SIG-M5 treated with dmso at 0.1 percent for 504 hours (cell line): ENCODE data around the gene ESPL1.

Source experiments
- DNase-seq: peaks from one replicate; lab custom pipeline; 2025; ENCODE audit not compliant: unreplicated experiment; lab: John Stamatoyannopoulos, UW

Gene ESPL1

GRCh38 chr12:53267999-53268629 lies at the start of gene ESPL1:
TSS of gene ESPL1 (plus strand) at chr12:53268299. CDS start at chr12:53268767, 468 bp downstream.
- DNase-seq, result peak; percentile 82

- no peak for DNase-seq
These were observed 49.4 kb upstream of the ESPL1 start for GRCh38 chr12:53218551-53219291.

DNA sequence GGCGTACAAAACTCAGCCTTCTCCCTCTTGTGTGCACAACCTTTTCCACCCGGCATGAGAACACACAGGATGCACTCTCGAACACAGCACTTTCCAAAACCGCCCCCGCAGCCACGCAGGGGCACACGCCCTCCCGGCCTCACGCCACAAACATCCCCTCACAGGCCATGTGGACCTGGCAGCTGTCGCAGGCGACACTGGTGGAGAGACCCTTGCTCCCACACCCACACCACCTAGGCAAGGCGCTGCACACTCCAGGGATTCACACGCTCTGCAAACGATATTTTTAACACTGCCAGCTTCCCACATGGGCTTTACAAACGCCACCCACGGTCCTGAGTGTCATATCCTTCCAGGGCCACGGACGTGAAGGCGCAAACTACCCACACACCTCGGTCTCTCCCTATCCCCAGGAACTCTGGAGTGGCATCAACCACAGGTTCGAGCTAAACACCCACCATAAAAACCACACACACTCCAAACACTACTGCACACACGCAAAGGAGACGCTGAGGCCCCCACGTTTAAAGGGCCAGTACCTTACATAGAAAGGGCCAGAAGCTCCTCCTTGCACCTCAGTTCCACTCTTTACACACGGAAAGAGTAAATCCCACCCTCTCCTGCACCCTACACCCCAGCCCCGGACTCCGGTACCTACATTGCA lies 48.7 kb upstream of the ESPL1 start:
- DNase-seq, result no peak

- peak; percentile 42 for DNase-seq
These were observed 48.0 kb upstream of the ESPL1 start for GRCh38 chr12:53219956-53220693.

DNA sequence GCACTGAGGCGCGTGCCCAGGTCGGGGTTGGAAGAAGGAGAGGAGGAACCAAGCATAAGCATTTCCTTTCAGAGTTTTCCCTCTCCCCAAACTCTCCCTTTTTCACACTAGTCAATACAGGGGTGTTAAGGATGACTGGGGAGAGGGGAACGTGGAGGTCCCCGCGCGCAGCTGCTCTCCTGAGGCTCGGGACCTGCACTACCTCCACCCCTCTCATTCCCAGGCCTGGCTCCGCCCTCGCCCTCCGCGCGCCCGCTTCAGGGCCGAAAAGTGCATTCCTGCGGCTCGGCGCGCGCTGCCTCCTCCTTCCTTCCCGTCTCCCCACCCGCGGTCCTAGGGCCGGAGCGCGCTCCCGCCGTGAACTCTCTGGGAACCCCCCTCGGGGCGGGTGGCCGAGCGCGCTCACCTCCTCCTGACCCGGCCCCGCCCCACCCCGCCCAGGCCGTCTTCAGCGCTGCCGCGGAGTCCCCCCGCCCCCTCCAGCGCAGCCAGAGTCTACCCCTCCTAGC lies 47.4 kb upstream of the ESPL1 start:
- DNase-seq, result peak; percentile 94

DNA sequence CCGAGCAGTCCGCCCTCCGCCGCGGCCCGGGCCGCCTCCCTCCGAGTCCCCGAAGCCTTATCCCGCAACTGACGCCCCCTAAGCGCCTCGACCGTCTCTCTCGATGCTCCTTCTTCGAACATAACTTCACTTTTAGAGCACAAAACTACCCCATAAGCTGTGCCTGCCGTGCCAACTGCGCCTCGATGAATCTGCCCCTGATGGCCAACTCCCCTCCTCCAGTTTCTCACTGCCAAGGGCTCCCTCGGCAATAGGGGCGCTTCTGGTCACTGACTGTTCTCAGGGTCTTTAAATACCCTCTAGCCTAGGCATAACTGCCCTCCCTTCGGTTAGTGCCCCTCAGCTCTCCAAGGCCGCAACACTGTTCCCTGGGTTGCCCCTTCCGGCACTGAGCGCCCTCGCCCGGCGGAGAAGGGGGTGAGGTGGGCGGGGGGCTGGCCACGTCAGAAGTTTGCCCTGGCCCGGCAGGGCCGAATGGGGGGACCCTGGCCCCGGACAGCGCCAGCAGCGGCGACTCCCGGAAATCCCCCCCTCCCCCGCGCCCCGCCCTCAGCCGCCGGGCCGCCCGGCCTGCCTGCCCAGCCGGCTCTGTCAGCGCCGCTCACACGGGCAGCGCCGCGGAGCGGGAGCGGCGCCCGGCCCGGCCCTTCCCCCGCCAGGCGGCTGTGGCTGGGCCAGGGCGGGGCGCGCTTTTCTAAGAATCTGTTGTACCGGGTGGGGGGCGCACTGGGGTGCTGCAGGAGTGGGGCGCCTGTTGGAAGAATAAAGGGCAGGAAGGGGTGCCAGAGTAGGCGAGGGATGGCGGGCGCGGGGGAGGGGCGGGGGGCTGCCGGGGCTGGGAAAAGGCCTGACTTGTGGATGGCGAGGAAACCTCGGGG lies 46.7 kb upstream of the ESPL1 start:
- DNase-seq, result no peak

DNA sequence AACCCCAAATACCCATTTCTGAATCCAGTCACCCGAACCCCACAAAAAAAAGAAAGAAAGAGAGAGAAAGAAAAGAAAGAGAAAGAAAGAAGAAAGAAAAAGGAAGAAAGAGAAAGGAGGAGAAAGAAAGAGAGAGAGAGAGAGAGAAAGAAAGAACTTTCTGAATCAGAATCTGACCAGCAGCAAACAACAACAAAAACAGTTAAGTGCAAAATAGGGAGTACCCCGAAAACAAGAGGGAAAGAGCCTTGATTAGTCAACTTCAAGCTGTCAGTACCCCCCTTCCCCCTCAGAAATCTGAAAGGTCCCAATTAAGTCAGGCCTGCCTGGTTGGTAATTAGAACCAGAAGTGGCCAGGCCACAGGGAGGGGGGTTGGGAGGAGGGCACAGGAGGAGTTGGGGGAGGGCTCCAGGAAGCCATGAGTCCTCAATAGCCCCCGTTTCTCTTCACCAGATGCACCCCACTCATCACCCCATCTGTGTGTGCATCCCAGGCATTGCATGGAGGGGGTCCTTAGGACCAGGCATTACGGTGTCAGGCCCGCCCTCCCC lies 45.9 kb upstream of the ESPL1 start:
- no peak for DNase-seq

DNA sequence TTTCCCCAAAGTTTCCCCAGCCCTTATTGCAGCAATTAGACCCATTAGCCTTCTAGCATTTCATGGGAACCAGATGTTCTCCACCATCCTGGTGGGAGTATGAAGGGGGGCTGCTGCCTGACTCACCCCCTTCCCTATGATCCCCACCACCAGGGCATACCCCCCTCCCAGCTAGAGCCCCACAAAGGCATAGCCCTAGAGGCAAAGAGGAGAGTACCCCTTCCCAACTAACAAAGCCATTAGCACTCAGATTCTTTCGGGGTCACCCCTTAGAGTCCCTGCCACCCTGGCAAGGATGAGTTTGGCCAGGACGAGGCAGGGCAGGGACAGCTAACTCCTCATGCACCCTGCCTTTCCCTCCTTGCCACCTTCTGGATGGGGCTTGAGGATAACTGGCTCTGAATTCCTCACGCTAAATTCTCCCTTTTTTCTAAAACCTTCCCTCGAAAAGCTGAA lies 45.3 kb upstream of the ESPL1 start:
- DNase-seq, result no peak

GRCh38 chr12:53223389-53224060 lies 44.6 kb upstream of the ESPL1 start:
- no peak for DNase-seq

DNA sequence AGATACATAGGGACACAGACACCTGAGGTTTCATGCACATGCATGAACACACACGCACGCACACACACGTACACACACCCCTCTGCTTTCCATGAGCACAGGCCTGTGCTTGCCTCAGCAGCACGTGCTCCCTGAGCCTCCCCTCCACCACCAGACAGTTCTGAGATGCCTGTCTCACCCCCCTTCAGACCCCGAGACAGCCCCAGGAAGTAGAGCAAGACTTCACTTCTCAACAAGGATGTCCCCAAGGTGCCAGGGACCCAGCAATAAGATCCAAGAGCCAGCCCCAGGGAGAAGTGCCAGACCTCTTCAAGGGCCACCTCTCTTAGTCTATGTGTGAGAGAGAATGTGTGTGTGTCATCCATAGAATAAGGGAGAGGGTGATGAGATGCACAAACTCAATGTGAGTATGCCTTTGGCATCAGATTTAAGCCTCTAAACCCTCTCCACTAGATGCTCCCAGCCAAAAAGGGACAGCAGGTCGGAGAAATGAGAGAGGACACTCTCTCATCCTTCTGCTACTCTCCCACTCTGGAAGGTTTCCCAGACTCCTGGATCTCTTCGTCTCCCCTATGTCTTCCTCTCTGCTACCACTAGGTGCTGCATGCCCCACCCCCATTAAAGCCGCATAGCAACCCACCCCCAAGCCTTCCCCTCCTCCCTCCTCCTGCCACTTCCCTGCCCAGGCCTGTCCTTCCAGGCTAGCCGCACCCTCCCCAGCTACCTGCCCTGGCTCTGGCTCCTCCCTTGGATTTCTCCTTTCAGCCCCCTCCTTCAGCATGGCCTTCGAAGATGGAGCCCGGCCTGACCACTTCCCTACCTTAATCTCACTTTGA lies 43.8 kb upstream of the ESPL1 start:
- DNase-seq, result no peak

GRCh38 chr12:53224897-53225634 lies 43.0 kb upstream of the ESPL1 start:
- DNase-seq, result no peak

- no peak for DNase-seq
These were observed 42.3 kb upstream of the ESPL1 start for GRCh38 chr12:53225635-53226424.

- DNase-seq, result no peak
These were observed 41.3 kb upstream of the ESPL1 start for GRCh38 chr12:53226815-53227214.

- no peak for DNase-seq
These were observed 40.8 kb upstream of the ESPL1 start for GRCh38 chr12:53227341-53227740.

DNA sequence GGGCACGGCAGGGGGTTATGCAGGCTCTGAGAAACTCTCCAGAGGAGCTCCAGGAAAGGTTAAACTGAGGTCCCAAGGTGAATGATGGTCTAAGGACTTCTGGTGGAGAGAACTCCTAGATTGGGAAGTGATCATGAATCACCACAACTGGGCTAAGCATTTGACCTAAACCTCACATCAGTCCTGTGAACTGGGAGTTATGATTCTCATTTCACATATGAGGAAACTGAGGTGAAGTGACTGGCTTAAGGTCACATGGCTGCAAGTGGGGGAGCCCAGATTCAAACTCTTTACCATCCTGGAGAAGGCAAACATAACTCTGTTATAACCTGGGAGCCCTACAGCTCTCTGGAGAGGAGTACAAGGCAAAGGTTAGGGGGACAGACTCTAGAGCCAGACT lies 40.3 kb upstream of the ESPL1 start:
- DNase-seq, result no peak

DNA sequence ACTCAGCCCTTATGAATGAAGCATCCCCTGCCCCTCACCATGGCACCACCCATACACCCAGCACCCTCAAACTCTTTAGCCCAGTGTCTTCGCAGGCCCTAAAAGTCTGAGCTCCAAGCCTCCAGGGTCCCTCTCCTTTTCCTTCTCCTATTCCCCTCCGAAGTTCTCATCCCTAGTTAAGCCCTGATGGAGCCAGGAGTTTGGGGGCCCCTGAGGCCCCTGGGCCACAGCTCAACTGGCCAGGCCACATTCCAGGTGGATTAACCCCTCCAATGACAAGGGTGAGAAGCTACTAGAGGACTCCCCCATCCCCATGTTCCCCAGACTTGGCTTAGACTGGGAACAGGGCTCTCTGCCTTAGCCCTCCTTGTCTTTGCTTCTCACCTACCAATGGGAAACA lies 38.6 kb upstream of the ESPL1 start:
- DNase-seq, result no peak
